Fibroblast of mammary gland (primary cell): ENCODE measurements around the gene PTMA.
A peak's percentile ranks its signal among the peaks of the same experiment; 100 is the strongest.

Source experiments
- DNase-seq: peaks from one replicate; pipeline ENCODE4 v3.0.0-alpha.2; 2010; ENCODE audit warnings: low read depth
- H3K4me3 ChIP-seq: 2 replicates; pipeline ENCODE4 v1.5.1; 2011; ENCODE audit warnings: low read depth, mild to moderate bottlenecking, low read length, moderate library complexity; ENCODE audit not compliant: control insufficient read depth
- TF ChIP-seq, protein P1 (sequence below): conservative IDR thresholded peaks from 2 replicates; pipeline ENCODE4 v1.5.1; 2011; ENCODE audit warnings: low read depth, low read length, inconsistent platforms; ENCODE audit not compliant: control insufficient read depth, insufficient read depth

Gene PTMA

DNA sequence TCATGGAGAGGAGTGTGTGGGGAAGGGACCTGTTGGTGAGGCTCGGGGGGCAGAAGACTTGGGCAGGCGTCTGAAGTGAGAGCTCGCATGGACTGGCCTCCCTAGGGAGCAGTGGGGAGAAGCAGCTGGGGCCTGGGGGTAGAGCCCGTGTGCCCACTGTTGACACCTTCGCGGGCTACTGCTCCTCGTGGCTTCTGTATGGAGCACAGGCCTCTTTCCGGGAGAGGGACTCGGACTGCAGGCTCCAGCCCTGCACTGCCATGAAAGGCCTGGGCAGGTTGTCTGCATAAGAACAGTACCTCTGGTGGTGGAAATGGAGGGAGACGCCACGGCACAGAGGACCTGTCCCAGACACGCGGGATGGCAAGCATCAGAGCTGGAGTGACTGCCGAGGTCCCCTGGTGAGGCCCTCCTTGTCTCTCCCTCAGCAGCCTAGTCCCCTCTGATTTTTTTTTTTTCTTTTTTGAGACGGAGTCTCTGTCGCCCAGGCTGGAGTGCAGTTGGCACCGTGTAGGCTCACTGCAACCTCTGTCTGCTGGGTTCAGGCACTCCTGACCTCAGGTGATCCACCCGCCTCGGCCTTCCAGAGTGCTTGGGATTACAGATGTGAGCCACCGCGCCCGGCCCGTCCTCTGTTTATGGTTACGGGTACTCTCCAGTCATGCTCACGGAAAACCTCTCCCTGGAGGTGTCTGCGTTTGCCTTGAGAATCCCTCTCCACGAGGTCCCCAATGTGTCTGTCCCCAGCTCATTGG is 44.7 kb upstream of the PTMA start:
- H3K4me3 ChIP-seq: no peak overlapping the region
- DNase-seq: no peak
- TF ChIP-seq, protein P1, sequence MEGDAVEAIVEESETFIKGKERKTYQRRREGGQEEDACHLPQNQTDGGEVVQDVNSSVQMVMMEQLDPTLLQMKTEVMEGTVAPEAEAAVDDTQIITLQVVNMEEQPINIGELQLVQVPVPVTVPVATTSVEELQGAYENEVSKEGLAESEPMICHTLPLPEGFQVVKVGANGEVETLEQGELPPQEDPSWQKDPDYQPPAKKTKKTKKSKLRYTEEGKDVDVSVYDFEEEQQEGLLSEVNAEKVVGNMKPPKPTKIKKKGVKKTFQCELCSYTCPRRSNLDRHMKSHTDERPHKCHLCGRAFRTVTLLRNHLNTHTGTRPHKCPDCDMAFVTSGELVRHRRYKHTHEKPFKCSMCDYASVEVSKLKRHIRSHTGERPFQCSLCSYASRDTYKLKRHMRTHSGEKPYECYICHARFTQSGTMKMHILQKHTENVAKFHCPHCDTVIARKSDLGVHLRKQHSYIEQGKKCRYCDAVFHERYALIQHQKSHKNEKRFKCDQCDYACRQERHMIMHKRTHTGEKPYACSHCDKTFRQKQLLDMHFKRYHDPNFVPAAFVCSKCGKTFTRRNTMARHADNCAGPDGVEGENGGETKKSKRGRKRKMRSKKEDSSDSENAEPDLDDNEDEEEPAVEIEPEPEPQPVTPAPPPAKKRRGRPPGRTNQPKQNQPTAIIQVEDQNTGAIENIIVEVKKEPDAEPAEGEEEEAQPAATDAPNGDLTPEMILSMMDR: no peak

DNA sequence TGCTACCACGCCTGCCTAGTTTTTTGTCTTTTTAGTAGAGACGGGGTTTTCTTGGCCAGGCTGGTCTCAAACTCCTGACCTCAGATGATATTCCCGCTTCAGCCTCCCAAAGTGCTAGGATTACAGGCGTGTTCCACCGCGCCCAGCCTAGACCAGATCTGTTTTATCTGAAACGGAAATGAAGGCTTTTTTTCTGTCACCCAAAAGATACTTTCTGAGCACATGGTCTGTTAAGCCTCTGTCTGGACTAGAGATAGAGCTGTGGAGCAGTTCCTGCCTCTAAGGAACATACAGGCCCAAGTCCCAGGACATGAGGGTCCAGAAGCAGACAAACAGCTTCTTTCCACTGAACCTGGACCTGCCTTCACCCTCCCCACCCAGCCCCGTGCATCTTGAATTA is 43.6 kb upstream of the PTMA start:
- no peak for DNase-seq
- TF ChIP-seq, protein P1: no peak
- no peak overlapping the region for H3K4me3 ChIP-seq

DNA sequence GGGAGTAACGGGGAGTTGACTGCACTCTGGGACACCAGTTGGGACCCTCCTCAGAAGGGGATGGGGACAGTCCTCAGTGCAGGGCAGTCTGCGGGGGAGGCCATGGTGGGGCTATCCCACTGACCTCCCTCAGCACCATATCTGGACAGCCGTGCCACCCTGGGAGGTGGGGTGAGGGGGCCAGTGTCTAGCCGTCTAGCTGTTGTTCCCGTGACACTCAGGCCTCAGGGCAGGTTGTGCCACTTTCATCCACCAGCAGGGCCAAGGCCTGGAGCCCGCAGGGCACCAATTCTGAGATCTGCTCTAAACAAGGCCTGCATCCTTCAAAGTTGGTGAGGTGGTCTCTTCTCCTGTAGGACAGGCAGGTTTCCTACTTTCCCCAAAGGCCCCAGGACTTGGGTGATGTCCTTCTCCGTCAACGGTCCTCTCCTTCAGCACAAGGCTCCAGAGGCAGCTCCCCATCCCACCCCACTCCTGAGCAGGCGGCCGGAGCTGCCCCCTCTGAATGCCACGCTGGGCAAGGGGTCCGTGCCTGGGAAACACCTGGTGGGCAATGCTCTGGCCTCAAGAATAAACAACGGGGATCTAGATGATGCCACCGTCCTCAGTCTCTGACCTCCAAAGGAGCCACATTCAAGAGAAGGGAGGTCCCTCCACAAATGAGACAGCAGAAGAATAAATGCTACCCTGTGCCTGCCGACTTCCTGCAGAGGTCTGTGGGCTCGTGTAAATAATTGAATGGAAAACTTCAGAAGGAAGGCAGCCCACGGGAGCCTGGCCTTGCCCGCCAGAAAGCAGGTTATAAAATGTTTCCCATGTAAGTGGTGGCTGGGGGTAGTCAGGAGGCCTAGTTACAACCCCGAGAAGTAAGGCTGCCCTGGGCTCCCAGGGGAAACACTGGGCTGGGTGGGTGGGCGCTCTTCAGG is 42.8 kb upstream of the PTMA start:
- no peak for DNase-seq
- H3K4me3 ChIP-seq: no peak overlapping the region
- TF ChIP-seq, protein P1: no peak

DNA sequence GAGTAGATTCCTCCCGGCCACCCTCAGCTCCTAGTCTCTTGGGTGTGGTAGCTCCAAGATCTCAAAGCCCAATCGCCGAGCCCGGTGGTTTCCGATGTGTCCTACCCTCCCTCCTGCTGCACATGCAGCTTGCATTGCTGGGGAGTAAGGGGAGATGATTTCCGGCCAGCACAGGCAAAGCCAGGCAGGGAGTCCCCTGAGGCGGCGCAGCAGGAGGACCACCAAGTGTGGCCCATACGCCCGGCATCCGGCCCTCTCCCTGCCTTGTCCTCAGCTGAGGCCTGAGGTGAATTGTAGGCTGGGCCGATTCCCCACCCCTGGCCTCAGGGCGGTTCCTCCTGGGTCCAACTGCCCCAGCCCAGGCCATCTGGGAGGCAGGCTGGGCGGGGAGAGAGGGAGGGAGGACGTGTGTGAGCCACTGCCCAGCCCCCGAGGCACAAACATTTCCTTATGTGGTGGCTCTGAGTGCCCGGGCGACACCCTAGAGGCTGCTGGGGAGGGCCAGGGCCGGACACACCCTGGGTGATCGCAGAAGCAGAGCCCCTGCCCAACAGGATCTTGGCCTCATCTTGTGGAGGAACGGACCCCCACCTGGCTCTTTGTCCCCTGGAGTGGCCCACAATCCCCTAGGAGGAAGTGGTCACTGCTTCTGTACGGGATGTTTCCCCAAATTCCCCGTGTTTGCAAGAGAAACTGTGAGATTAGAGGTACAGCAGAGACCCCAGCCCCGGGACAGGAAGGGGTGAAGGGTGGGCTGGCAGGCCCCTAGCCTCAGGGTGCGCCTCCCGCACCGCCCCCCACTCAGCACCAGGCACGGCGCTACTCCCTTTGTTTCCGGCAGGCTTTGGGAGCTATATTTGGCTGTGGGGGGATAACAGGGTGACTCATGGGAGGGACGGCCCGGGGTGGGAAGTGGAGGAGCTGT is 41.9 kb upstream of the PTMA start:
- DNase-seq: peak; percentile 87
- TF ChIP-seq, protein P1: no peak
- peak overlapping the region; percentile 30 for H3K4me3 ChIP-seq

DNA sequence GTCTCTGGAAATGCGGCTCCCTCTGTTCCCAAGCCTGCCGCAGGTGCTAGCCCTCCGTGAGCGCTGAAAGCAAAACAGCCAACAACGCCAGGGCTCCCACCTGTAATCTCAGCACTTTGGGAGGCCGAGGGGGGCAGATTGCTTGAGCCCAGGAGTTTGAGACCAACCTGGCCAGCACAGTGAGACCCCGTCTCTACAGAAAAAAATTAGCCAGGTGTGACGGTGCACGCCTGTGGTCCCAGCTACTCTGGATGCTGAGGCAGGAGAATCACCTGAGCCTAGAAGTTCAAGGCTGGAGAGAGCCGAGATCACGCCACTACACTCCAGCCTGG is 41.3 kb upstream of the PTMA start:
- DNase-seq: no peak
- TF ChIP-seq, protein P1: no peak
- H3K4me3 ChIP-seq: peak overlapping the region; percentile 30

DNA sequence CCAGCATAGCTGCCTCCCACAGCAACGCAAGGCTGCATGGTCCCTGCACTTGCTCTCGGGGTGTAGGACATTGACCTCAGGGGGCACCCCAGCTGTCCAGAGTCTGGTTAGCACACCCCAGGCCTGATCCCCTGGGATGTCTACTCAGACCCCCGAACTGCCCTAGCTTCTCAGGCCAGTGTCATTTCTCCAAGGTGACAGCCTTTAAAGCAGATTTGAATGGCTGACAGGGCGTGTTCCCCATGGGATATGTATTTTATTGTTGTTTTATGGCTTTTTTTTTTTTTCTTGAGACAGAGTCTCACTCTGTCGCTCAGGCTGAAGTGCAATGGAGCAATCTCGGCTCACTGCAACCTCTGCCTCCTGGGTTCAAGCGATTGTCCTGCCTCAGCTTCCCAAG is 40.8 kb upstream of the PTMA start:
- no peak overlapping the region for H3K4me3 ChIP-seq
- TF ChIP-seq, protein P1: no peak

More for the DNA sequence above, 40.8 kb upstream of the PTMA start:
- DNase-seq: no peak
